ES-I3 (cell line): ENCODE data around the gene UBE2G2.

Experiments used
- H3K36me3 ChIP-seq: 2 replicates; pipeline ENCODE4 v1.6.1; 2013; ENCODE audit warnings: mild to moderate bottlenecking, low read length, control low read depth, moderate library complexity; ENCODE audit not compliant: insufficient read depth
- H3K4me1 ChIP-seq: 2 replicates; pipeline ENCODE4 v1.6.1; 2013; ENCODE audit warnings: mild to moderate bottlenecking, control low read depth, low read length; ENCODE audit not compliant: insufficient read depth
- H3K9ac ChIP-seq: 2 replicates; pipeline ENCODE4 v1.6.1; 2013; ENCODE audit warnings: low read depth, mild to moderate bottlenecking, low read length, moderate library complexity
- H3K9me3 ChIP-seq: 2 replicates; pipeline ENCODE4 v1.6.1; 2013; ENCODE audit warnings: mild to moderate bottlenecking, low read length, moderate library complexity; ENCODE audit not compliant: control insufficient read depth, insufficient read depth

UBE2G2 gene

DNA sequence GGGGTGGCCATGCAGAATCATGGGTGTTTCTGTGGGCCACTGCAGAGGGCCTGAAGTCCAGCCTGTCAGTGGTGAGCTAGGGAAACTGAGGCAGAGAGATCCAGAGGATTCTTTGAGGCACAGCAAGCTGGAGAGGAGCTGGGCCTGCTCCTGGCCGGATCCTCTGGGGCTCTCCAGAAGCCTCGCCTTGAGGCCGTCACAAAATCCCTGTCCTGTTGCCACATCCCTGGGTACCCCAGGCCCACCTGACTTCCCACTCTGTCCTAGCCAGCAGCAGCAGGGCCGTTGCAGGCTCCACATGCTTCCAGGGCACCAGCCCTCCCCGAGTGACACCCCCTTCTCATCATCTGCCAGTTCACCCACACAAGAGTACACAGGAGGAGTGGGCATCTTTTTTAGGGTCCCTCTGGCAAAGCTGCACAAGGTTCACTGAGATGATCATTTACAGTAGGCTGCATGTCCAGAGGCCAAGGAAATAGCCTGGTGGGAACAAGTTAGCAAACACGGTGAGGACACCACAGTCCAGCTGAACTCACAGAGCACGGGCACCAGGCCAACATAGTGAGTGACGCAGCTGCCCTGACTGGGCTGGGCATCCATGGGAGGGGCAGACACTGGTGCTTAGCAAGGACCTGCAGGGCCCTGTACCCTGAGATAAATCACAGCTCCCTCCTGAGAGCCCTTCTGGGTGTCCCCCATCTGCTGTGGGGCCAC lies 65.2 kb downstream of the UBE2G2 start:
- Histone ChIP-seq H3K36me3 (no peaks in the 10 kb centered on the region), H3K9ac (no peak overlapping the region), H3K9me3 (peaks cover 29% of the 10 kb centered on the region), H3K4me1 (no peaks in the 10 kb centered on the region)

GRCh38 chr21:44735821-44736220 lies 65.8 kb downstream of the UBE2G2 start:
- H3K9me3 ChIP-seq, result peaks cover 29% of the 10 kb centered on the region
- no peak overlapping the region for H3K9ac ChIP-seq
- H3K36me3 ChIP-seq, result no peaks in the 10 kb centered on the region
- no peaks in the 10 kb centered on the region for H3K4me1 ChIP-seq

DNA sequence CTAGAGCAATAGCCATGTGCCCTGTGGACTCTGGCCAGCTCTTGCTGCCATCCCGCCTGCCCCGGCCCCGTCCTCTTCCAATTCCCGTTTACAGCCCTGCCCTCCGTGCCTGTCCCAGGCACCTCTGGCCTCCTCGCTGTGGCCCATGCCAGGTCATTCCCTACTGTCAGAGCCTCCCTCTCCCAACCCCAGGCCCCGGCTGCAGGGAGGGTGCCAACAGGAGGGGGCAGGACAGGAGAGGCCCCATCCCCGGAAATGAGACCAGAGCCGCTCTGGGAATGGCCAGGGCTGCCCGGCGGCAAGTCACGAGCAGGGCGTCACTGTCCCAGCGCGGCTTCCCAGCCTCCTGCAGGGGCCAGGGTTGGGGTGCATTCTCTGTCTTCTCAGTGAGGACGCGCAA lies 66.8 kb downstream of the UBE2G2 start:
- peaks cover 22% of the 10 kb centered on the region for H3K9me3 ChIP-seq
- H3K9ac ChIP-seq, result no peak overlapping the region

GRCh38 chr21:44734026-44734745 lies 67.4 kb downstream of the UBE2G2 start:
- H3K9me3 ChIP-seq, result peaks cover 22% of the 10 kb centered on the region
- H3K9ac ChIP-seq, result no peak overlapping the region
- H3K4me1 ChIP-seq, result no peaks in the 10 kb centered on the region
- no peaks in the 10 kb centered on the region for H3K36me3 ChIP-seq

More for the DNA sequence above, 66.8 kb downstream of the UBE2G2 start:
- no peaks in the 10 kb centered on the region for H3K36me3 ChIP-seq
- no peaks in the 10 kb centered on the region for H3K4me1 ChIP-seq

GRCh38 chr21:44732956-44733355 lies 68.7 kb downstream of the UBE2G2 start:
- Histone ChIP-seq H3K36me3 (no peaks in the 10 kb centered on the region), H3K4me1 (no peaks in the 10 kb centered on the region), H3K9me3 (peaks cover 12% of the 10 kb centered on the region; the same call in 1 of the 2 replicates)

DNA sequence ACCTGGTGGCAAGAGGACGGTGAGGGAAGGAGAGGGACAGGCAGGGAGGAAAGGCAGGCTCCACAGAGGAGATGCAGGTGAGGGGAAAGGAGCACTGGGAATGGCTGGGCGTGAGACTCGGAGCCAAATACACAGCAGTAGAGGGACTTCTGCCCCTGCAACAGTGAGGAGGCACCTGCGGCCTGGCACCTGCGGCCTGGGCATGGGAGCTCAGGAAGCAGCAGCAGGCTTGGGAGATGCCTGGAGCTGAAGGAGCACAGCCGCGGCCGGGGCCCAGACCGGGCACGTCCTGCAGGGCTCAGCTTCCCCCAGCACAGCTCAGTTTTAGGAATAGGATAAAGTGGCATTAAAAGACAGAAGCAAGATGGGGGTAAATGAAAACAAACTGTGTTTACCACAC lies 69.4 kb downstream of the UBE2G2 start:
- Histone ChIP-seq H3K36me3 (no peaks in the 10 kb centered on the region), H3K9me3 (peaks cover 5% of the 10 kb centered on the region; the same call in 1 of the 2 replicates), H3K9ac (no peak overlapping the region), H3K4me1 (no peaks in the 10 kb centered on the region)

More at GRCh38 chr21:44732956-44733355, 68.7 kb downstream of the UBE2G2 start:
- H3K9ac ChIP-seq, result no peak overlapping the region

GRCh38 chr21:44730951-44731579 lies 70.6 kb downstream of the UBE2G2 start:
- Histone ChIP-seq H3K9ac (no peak overlapping the region), H3K36me3 (no peaks in the 10 kb centered on the region), H3K4me1 (no peaks in the 10 kb centered on the region), H3K9me3 (no peaks in the 10 kb centered on the region)

- no peaks in the 10 kb centered on the region for H3K4me1 ChIP-seq
- no peak overlapping the region for H3K9ac ChIP-seq
- H3K9me3 ChIP-seq, result no peaks in the 10 kb centered on the region
- H3K36me3 ChIP-seq, result no peaks in the 10 kb centered on the region
Observed at GRCh38 chr21:44730028-44730395, 71.6 kb downstream of the UBE2G2 start.

DNA sequence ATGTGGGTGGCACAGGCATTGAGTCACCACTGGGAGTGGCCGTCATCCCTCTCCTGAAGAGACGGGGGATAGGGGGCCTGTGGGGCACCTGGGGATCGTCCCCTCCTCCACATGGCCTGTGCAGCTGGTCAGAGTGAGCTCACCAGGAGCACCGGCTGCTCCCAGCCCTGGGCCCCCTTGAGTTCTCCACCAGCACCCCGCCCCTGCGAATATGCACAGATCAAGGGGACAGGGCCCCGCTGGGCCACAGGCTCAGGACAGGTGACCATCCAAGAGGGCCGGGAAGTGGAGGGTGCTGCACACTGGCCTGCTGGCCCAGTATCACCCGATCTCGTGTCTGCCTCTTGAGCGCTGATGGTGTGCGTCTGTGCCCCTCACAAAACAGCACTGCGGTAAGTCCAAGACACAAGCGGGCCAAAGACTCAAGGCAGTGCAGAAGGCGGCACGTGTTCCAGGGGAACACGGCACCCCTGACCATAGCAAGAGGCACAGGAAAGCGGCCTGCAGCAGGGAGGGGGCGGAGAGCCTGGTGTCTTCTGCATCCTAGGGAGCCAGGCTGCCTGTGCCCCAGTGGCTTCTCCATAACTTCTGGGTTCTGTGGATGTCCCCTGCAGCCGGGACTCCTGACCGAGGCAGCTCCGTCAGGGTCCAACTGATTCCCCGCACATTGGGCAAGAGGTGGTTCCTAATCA lies 72.1 kb downstream of the UBE2G2 start:
- Histone ChIP-seq H3K36me3 (no peaks in the 10 kb centered on the region), H3K9ac (no peak overlapping the region), H3K4me1 (no peaks in the 10 kb centered on the region), H3K9me3 (no peaks in the 10 kb centered on the region)

DNA sequence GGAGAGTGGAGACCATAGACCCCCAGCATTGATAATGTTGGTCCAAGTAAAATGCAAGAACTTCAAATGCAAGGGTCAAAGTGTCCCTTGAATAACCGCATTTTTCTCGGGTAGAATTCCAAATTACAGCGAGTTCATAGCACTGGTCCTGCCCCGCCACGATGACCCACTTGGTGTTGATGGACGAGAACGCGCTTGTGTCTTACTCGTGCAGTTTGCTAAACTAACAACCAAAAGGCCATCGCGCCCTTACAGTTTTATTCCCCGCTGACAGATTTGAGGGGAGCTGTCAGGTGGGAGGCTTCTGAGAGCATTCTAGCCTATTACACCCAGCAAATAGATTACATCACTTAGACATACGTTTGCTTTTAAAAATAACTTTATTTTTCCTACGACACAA lies 72.9 kb downstream of the UBE2G2 start:
- Histone ChIP-seq H3K9me3 (no peaks in the 10 kb centered on the region), H3K4me1 (no peaks in the 10 kb centered on the region), H3K36me3 (no peaks in the 10 kb centered on the region), H3K9ac (no peak overlapping the region)

DNA sequence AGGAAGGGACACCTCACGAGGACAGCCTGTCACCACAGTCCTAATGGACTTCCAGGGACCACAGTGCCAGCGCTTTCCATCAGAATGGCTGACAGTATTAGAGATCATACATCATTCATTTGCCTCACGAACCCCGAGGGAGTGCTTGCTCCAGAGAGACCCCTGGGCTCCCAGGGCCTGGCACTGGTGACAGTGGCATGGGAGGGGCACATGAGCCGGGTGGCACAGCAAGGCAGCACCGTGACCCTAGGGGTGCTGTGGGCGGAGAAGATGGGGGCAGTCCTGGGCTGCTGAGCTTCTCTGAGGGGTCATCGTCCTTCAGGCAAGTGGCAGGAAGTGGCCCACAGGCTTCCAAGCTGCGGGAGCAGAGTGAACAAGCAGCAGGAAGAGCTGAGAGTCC lies 73.9 kb downstream of the UBE2G2 start:
- Histone ChIP-seq H3K36me3 (no peaks in the 10 kb centered on the region), H3K9ac (no peak overlapping the region), H3K9me3 (no peaks in the 10 kb centered on the region), H3K4me1 (peaks cover 3% of the 10 kb centered on the region)

DNA sequence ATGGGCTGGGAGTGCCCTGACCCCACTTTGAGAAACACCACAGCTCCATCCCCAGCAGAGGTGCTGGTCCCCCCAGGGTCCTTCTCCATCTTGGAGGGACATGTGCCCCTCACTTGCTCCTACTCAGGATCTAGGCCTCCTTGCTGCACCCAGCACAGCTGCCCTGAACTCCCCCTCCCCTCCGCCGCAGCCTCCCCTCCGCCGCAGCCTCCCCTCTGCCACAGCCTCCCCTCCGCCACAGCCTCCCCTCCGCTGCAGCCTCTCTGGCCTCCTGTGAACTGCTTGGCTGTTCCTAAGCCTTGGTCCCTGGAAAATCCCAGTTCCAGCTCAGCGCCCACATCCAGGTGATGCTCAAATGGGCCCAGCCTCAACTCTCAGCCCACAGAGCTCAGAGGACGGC lies 74.3 kb downstream of the UBE2G2 start:
- Histone ChIP-seq H3K9me3 (no peaks in the 10 kb centered on the region), H3K36me3 (no peaks in the 10 kb centered on the region), H3K9ac (no peak overlapping the region), H3K4me1 (peaks cover 6% of the 10 kb centered on the region)

GRCh38 chr21:44726826-44727225 lies 74.8 kb downstream of the UBE2G2 start:
- Histone ChIP-seq H3K4me1 (peaks cover 6% of the 10 kb centered on the region), H3K9ac (no peak overlapping the region), H3K9me3 (no peaks in the 10 kb centered on the region), H3K36me3 (no peaks in the 10 kb centered on the region)

DNA sequence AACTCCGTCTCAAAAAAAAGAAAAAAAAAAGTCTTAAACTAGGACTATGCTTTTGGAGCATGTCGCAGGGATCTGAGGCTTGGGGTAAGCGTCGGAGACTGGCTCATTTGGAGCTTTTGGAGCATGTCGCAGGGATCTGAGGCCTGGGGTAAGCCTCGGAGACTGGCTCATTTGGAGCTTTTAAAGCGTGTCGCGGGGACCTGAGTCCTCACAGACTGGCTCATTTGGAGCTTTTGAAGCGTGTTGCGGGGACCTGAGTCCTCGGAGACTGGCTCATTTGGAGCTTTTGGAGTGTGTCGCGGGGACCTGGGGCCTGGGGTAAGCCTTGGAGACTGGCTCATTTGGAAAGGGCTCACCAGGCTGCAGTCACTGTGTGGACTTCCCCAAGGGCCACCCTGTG lies 76.7 kb downstream of the UBE2G2 start:
- H3K36me3 ChIP-seq, result no peaks in the 10 kb centered on the region
- no peak overlapping the region for H3K9ac ChIP-seq
- peaks cover 6% of the 10 kb centered on the region for H3K4me1 ChIP-seq
- no peaks in the 10 kb centered on the region for H3K9me3 ChIP-seq
